GM21381 (cell line): ENCODE results near the gene PHACTR1.

Experiments used
- ATAC-seq: cut with Tn5 transposase; IDR thresholded peaks from one replicate; pipeline ENCODE4 v1.9.1; 2021; ENCODE audit warnings: mild to moderate bottlenecking, moderate library complexity; ENCODE audit not compliant: unreplicated experiment

Gene PHACTR1

GRCh38 chr6:12844284-12845223, 128.0 kb downstream of the PHACTR1 start:
- ATAC-seq, result no peak

GRCh38 chr6:12845224-12846004, 128.8 kb downstream of the PHACTR1 start:
- ATAC-seq, result no peak

- no peak for ATAC-seq
Measured at GRCh38 chr6:12848964-12849808, 132.6 kb downstream of the PHACTR1 start.

GRCh38 chr6:12849809-12850198, 133.2 kb downstream of the PHACTR1 start:
- no peak for ATAC-seq

- ATAC-seq, result no peak
Measured at GRCh38 chr6:12851123-12851695, 134.6 kb downstream of the PHACTR1 start.

GRCh38 chr6:12861603-12862002, 145.0 kb downstream of the PHACTR1 start:
- no peak for ATAC-seq

GRCh38 chr6:12865117-12865516, 148.6 kb downstream of the PHACTR1 start:
- ATAC-seq, result no peak

GRCh38 chr6:12865671-12866181, 149.2 kb downstream of the PHACTR1 start:
- no peak for ATAC-seq

GRCh38 chr6:12866422-12867029, 150.0 kb downstream of the PHACTR1 start:
- ATAC-seq, result no peak

- ATAC-seq, result no peak
Measured at GRCh38 chr6:12869816-12870432, 153.4 kb downstream of the PHACTR1 start.

- ATAC-seq, result no peak
Measured at GRCh38 chr6:12873691-12874090, 157.1 kb downstream of the PHACTR1 start.

GRCh38 chr6:12875051-12875450, 158.5 kb downstream of the PHACTR1 start:
- ATAC-seq, result no peak

GRCh38 chr6:12878741-12879140, 162.2 kb downstream of the PHACTR1 start:
- no peak for ATAC-seq

GRCh38 chr6:12882761-12883290, 166.3 kb downstream of the PHACTR1 start:
- no peak for ATAC-seq

- ATAC-seq, result no peak
Measured at GRCh38 chr6:12884983-12885382, 168.4 kb downstream of the PHACTR1 start.

- ATAC-seq, result no peak
Measured at GRCh38 chr6:12886961-12887775, 170.6 kb downstream of the PHACTR1 start.

GRCh38 chr6:12890171-12890790, 173.7 kb downstream of the PHACTR1 start:
- no peak for ATAC-seq

GRCh38 chr6:12891595-12891994, 175.0 kb downstream of the PHACTR1 start:
- no peak for ATAC-seq
